GM19193 (cell line): Measurements from ENCODE around the gene ESR1.

ENCODE experiments used
- POLR2A ChIP-seq: IDR thresholded peaks from 4 replicates; pipeline ENCODE4 v1.6.1; 2011; ENCODE audit not compliant: insufficient read depth, insufficient read length; ENCODE audit errors: extremely low read depth

Gene ESR1

GRCh38 chr6:152117156-152118133 lies 310.0 kb downstream of the ESR1 start:
- no peak for TF ChIP-seq POLR2A

DNA sequence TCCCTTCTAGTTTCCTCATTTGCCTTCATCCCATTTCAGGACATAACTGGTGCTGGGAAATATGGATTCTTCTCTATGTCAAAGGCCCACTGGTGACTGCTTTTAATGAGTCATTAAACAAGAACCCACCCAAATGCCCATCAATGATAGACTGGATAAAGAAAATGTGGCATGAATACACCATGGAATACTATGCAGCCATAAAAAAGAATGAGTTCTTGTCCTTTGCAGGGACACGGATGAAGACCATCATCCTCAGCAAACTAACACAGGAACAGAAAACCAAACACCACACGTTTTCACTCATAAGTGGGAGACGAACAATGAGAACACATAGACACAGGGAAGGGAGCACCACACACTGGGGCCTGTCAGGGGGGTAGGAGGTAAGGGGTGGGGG lies 310.7 kb downstream of the ESR1 start:
- no peak for TF ChIP-seq POLR2A

DNA sequence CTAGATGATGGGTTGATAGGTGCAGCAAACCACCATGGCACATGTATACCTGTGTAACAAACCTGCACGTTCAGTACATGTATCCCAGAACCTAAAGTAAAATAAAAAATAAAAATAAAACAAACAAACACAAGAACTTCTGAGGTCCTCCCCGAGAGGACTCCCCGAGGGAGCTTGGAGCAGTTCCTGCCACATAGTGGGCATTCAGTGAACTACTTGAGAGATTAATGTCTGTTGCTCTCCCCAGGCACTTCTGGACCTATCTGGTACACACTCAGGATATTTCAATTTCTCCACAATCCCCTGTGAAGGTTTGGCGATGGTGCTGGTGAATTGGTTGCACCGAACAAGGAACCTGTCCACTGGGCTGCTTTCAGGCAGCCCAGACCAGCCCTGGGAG lies 311.2 kb downstream of the ESR1 start:
- TF ChIP-seq POLR2A: no peak

GRCh38 chr6:152119831-152120230 lies 312.3 kb downstream of the ESR1 start:
- TF ChIP-seq POLR2A: no peak

DNA sequence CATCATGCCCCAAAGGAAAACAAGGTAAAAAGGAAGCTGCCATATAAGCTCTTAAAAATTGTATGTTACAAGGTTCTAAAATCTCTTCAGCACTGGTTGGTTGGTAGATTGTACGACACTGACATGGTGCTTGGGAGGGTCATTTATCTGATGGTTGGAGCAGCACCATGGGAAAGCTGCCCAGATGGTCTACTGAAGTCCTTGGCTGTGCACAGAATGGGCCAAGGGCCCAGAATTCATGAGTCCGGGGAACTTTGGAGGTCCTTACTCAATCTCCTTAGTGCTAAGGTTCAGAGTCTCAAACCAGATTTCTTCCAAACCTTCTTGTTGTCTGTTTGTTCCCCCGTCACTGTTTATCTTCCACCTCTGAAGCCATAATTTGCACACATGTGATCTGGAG lies 314.4 kb downstream of the ESR1 start:
- no peak for TF ChIP-seq POLR2A

DNA sequence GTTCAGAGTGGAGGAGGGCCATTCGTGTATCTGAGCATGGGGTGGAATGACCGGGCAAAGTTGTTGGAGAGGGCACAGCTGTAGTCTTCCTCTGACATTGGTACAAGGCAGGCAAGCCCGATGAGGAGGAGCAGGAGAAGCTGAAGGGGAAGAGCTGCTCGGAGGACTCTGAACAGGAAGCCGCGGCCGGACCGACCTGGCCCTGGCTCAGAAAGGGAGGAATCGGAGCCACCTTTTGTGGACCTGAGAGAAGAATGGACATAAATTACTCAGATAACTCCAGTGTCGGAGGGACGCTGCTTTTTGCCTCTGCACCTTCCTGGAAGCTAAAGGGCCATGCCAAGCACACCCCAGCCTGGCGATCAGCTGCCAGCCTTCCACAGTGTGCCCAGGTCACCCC lies 315.0 kb downstream of the ESR1 start:
- no peak for TF ChIP-seq POLR2A

GRCh38 chr6:152123076-152123475 lies 315.6 kb downstream of the ESR1 start:
- TF ChIP-seq POLR2A: no peak

GRCh38 chr6:152124429-152125074 lies 317.1 kb downstream of the ESR1 start:
- no peak for TF ChIP-seq POLR2A

- no peak for TF ChIP-seq POLR2A
Measured at GRCh38 chr6:152127432-152128165, 320.1 kb downstream of the ESR1 start.

DNA sequence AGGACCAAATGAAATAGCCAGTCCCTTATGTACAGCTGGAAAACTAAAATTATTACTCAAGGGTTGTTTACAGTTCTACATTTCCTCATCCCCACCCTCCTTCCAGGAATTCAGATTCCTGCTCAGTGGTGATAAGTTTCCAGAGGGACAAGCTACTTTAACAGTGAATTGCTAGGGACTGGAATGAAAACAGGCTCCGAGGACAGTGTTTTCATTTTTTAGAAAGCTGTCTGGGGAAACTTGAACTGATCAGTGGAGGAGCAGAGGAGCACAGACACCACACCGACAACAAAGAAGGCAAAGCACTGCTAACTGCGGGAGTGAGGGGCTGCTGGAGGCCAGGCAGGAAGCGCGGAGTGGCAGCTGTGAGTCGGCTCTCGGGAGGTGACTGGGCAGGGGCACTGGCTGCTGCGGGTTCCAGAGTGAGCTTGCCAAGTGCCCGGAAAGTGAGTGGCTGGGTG lies 322.2 kb downstream of the ESR1 start:
- TF ChIP-seq POLR2A: no peak

GRCh38 chr6:152130441-152130840 lies 323.0 kb downstream of the ESR1 start:
- TF ChIP-seq POLR2A: no peak

- TF ChIP-seq POLR2A: no peak
Measured at GRCh38 chr6:152135755-152136448, 328.4 kb downstream of the ESR1 start.

DNA sequence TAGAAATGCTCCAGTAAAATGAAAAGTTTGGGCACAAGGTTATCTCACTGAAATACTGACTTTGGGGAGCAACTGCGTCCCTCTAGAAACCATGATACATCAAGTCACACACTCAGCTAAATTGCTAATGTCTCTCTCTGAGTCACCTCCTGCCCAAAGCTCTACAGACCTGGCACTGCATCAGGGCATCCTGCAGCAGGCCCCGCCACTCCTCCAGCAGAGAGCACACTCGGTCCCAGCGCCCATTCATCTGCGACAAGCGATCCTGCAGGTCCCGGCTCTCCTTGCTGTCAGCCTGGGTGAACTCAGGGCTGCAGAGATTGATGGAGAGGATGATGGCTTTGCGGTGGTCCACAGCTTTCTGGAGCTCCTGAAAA lies 329.0 kb downstream of the ESR1 start:
- TF ChIP-seq POLR2A: no peak

DNA sequence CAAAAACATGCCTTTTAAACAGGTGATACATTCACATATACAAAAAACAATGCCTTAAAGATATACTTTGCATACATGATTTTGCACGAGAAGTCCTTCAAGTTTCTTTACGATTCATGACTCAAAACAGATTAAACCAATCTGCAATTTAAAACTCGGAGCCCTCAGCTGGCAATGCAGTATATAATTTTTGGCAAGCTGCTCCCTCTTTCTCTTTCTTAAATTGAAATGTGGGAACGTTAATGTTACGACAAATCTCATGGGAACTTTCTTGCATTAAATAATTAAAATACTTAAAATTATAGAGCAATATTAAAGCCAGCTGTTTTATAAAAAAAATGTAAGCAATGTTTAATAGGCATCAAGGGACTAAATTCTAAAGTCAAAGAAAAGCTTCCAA lies 334.6 kb downstream of the ESR1 start:
- TF ChIP-seq POLR2A: no peak

DNA sequence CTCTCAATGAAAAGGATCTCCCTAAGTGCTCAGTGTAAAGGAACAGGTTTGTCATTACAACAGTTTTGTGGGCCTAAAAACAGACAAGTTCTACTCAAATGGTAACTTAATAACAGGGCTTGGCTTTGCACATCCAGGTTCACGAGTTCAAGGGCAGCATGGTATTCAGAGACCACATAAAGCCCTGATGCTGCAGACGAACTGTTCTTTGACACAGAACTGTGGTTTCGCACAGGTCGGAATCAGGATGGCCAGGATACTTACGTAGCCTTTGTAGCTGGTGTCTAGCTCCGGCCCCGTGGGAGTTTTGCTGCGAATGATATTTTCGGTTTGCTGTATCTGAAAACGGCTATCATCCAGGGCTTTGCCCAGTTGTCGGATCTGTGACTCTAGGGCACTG lies 335.9 kb downstream of the ESR1 start:
- TF ChIP-seq POLR2A: no peak
